DND-41 (cell line): Measurements from ENCODE around the gene ZFPM1.

ENCODE experiments used
- EZH2 ChIP-seq: IDR thresholded peaks from 3 replicates; pipeline ENCODE4 v1.6.1; 2012; ENCODE audit warnings: borderline replicate concordance, low read depth, mild to moderate bottlenecking, moderate library complexity, low read length, inconsistent platforms; ENCODE audit not compliant: severe bottlenecking
- TF ChIP-seq, protein P1 (sequence below): IDR thresholded peaks from 2 replicates; pipeline ENCODE4 v1.5.1; 2012; ENCODE audit warnings: borderline replicate concordance, low read length, moderate library complexity, mild to moderate bottlenecking; ENCODE audit not compliant: poor library complexity, severe bottlenecking; ENCODE audit errors: extremely low read depth

DNA sequence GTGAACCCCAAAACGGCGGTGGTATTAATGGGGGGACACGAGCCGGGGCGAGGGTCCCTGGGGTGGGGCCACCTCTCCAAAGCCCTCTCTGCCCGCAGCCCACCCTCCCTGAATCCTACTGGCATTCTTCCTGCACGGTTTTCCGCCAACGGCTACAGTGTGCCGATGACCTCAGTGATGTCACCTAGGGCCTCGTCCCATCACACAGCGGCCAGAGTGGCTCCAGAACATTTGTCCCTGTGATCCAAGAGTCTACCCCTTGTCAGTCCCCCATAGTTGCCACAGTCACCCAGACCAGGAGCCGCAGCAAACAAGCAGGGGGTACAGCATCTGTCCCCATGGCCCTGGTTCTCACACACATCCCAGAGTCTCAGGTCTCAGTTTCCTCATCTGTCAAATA is 13.9 kb downstream of the ZFPM1 start:
- TF ChIP-seq, protein P1, sequence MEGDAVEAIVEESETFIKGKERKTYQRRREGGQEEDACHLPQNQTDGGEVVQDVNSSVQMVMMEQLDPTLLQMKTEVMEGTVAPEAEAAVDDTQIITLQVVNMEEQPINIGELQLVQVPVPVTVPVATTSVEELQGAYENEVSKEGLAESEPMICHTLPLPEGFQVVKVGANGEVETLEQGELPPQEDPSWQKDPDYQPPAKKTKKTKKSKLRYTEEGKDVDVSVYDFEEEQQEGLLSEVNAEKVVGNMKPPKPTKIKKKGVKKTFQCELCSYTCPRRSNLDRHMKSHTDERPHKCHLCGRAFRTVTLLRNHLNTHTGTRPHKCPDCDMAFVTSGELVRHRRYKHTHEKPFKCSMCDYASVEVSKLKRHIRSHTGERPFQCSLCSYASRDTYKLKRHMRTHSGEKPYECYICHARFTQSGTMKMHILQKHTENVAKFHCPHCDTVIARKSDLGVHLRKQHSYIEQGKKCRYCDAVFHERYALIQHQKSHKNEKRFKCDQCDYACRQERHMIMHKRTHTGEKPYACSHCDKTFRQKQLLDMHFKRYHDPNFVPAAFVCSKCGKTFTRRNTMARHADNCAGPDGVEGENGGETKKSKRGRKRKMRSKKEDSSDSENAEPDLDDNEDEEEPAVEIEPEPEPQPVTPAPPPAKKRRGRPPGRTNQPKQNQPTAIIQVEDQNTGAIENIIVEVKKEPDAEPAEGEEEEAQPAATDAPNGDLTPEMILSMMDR = no peak
- no peak for TF ChIP-seq EZH2
